Eye (tissue), 1 donor: ENCODE results near the gene CHST15.

ENCODE experiments used
- DNase-seq: peaks from one replicate; pipeline ENCODE4 v3.0.0-alpha.2; 2015

The CHST15 gene

GRCh38 chr10:124007773-124008145 is 85.6 kb downstream of the CHST15 start:
- DNase-seq = no peak

GRCh38 chr10:124007102-124007772 is 86.2 kb downstream of the CHST15 start:
- DNase-seq = no peak

GRCh38 chr10:124006526-124006925 is 86.9 kb downstream of the CHST15 start:
- DNase-seq = no peak

GRCh38 chr10:124005991-124006392 is 87.4 kb downstream of the CHST15 start:
- DNase-seq = no peak

GRCh38 chr10:124005091-124005490 is 88.3 kb downstream of the CHST15 start:
- no peak for DNase-seq

GRCh38 chr10:124004663-124005004 is 88.8 kb downstream of the CHST15 start:
- DNase-seq = no peak

GRCh38 chr10:124003871-124004662 is 89.3 kb downstream of the CHST15 start:
- no peak for DNase-seq

- DNase-seq = no peak
These were observed 89.9 kb downstream of the CHST15 start for GRCh38 chr10:124003481-124003870.

GRCh38 chr10:124003070-124003419 is 90.4 kb downstream of the CHST15 start:
- no peak for DNase-seq

- DNase-seq = no peak
These were observed 90.9 kb downstream of the CHST15 start for GRCh38 chr10:124002391-124003069.

- DNase-seq = no peak
These were observed 91.8 kb downstream of the CHST15 start for GRCh38 chr10:124001391-124002148.

- DNase-seq = no peak
These were observed 92.6 kb downstream of the CHST15 start for GRCh38 chr10:124000792-124001201.

GRCh38 chr10:123999956-124000615 is 93.3 kb downstream of the CHST15 start:
- DNase-seq = no peak

- DNase-seq = no peak
These were observed 94.1 kb downstream of the CHST15 start for GRCh38 chr10:123999261-123999660.

- no peak for DNase-seq
These were observed 94.9 kb downstream of the CHST15 start for GRCh38 chr10:123998197-123999141.

- no peak for DNase-seq
These were observed 95.8 kb downstream of the CHST15 start for GRCh38 chr10:123997486-123998196.

GRCh38 chr10:123997013-123997412 is 96.4 kb downstream of the CHST15 start:
- DNase-seq = no peak

GRCh38 chr10:123996302-123996701 is 97.1 kb downstream of the CHST15 start:
- no peak for DNase-seq

- DNase-seq = peak; percentile 74
These were observed 97.8 kb downstream of the CHST15 start for GRCh38 chr10:123995461-123996131.

GRCh38 chr10:123995082-123995460 is 98.3 kb downstream of the CHST15 start:
- peak; percentile 39 for DNase-seq
